Fibroblast of pulmonary artery (primary cell): ENCODE measurements around the gene THSD7B.

Experiments
- DNase-seq: peaks from one replicate; pipeline ENCODE4 v3.0.0-alpha.2; 2010; ENCODE audit warnings: low read depth
- H3K4me3 ChIP-seq: replicated peaks from 2 replicates; pipeline ENCODE4 v1.5.1; 2011; ENCODE audit warnings: low read depth, mild to moderate bottlenecking, control low read depth, low read length, moderate library complexity
- CTCF ChIP-seq: IDR thresholded peaks from 2 replicates; pipeline ENCODE4 v1.5.1; 2011; ENCODE audit warnings: mild to moderate bottlenecking, control low read depth, low read length, inconsistent platforms; ENCODE audit errors: missing control alignments

The THSD7B gene

GRCh38 chr2:137220438-137220993 lies 455.2 kb downstream of the THSD7B start:
- no peak for TF ChIP-seq CTCF
- no peak overlapping the region for H3K4me3 ChIP-seq
- peak; percentile 46 for DNase-seq

- H3K4me3 ChIP-seq, result no peak overlapping the region
- no peak for TF ChIP-seq CTCF
- DNase-seq, result no peak
Observed at GRCh38 chr2:137221797-137222492, 456.6 kb downstream of the THSD7B start.

GRCh38 chr2:137223722-137224121 lies 458.4 kb downstream of the THSD7B start:
- TF ChIP-seq CTCF, result no peak
- no peak overlapping the region for H3K4me3 ChIP-seq
- no peak for DNase-seq

- H3K4me3 ChIP-seq, result no peak overlapping the region
- DNase-seq, result peak; percentile 10
- no peak for TF ChIP-seq CTCF
Observed at GRCh38 chr2:137228566-137228965, 463.2 kb downstream of the THSD7B start.

- no peak overlapping the region for H3K4me3 ChIP-seq
- DNase-seq, result no peak
- no peak for TF ChIP-seq CTCF
Observed at GRCh38 chr2:137229834-137230233, 464.5 kb downstream of the THSD7B start.

GRCh38 chr2:137231628-137232027 lies 466.3 kb downstream of the THSD7B start:
- TF ChIP-seq CTCF, result no peak
- no peak for DNase-seq
- no peak overlapping the region for H3K4me3 ChIP-seq

- TF ChIP-seq CTCF, result no peak
- H3K4me3 ChIP-seq, result no peak overlapping the region
- no peak for DNase-seq
Observed at GRCh38 chr2:137232076-137232475, 466.7 kb downstream of the THSD7B start.
